ENCODE data around the gene BAIAP2L2.

BAIAP2L2 gene

GRCh38 chr22:38073150-38074130, 37.0 kb downstream of the BAIAP2L2 start:
- no peak for TF ChIP-seq FOXP2 (optimal IDR thresholded peaks at IDR 0.05; ENCODE audit: borderline replicate concordance, extremely low read depth, extremely low read length, insufficient read depth)
- no peak for TF ChIP-seq POLR2AphosphoS5 (IDR thresholded peaks at IDR 0.05; ENCODE audit: low read depth, low read length)
- no peak for TF ChIP-seq TAF1 (IDR thresholded peaks at IDR 0.05; ENCODE audit: borderline replicate concordance, insufficient read depth, low read length)

- TF ChIP-seq POLR2AphosphoS5 (IDR thresholded peaks at IDR 0.05; ENCODE audit: low read depth, low read length) (no peak), REST (IDR thresholded peaks at IDR 0.05; ENCODE audit: insufficient read depth in 1 of 2, low read depth in 2 of 2, low read length in 2 of 2) (no peak), FOXP2 (optimal IDR thresholded peaks at IDR 0.05; ENCODE audit: borderline replicate concordance, extremely low read depth, extremely low read length, insufficient read depth) (no peak), TAF1 (IDR thresholded peaks at IDR 0.05; ENCODE audit: borderline replicate concordance, insufficient read depth, low read length) (no peak), SIN3A (IDR thresholded peaks at IDR 0.05; ENCODE audit: borderline replicate concordance, insufficient read depth, low read length) (no peak)
Observed at GRCh38 chr22:38072322-38073149, 37.9 kb downstream of the BAIAP2L2 start.

- TF ChIP-seq FOXP2 (optimal IDR thresholded peaks at IDR 0.05; ENCODE audit: borderline replicate concordance, extremely low read depth, extremely low read length, insufficient read depth) (no peak), TAF1 (IDR thresholded peaks at IDR 0.05; ENCODE audit: borderline replicate concordance, insufficient read depth, low read length) (no peak), POLR2AphosphoS5 (IDR thresholded peaks at IDR 0.05; ENCODE audit: low read depth, low read length) (no peak), SIN3A (IDR thresholded peaks at IDR 0.05; ENCODE audit: borderline replicate concordance, insufficient read depth, low read length) (no peak), REST (IDR thresholded peaks at IDR 0.05; ENCODE audit: insufficient read depth in 1 of 2, low read depth in 2 of 2, low read length in 2 of 2) (no peak)
Observed at GRCh38 chr22:38071421-38072321, 38.8 kb downstream of the BAIAP2L2 start.

GRCh38 chr22:38070250-38070921, 40.1 kb downstream of the BAIAP2L2 start:
- no peak for TF ChIP-seq FOXP2 (optimal IDR thresholded peaks at IDR 0.05; ENCODE audit: borderline replicate concordance, extremely low read depth, extremely low read length, insufficient read depth)
- TF ChIP-seq TAF1 (IDR thresholded peaks at IDR 0.05; ENCODE audit: borderline replicate concordance, insufficient read depth, low read length): no peak
- no peak for TF ChIP-seq REST (IDR thresholded peaks at IDR 0.05; ENCODE audit: insufficient read depth in 1 of 2, low read depth in 2 of 2, low read length in 2 of 2)
- TF ChIP-seq POLR2AphosphoS5 (IDR thresholded peaks at IDR 0.05; ENCODE audit: low read depth, low read length): no peak
- no peak for TF ChIP-seq SIN3A (IDR thresholded peaks at IDR 0.05; ENCODE audit: borderline replicate concordance, insufficient read depth, low read length)

All from PFSK-1 (cell line).